Measurements from ENCODE around the gene GSG1.

The GSG1 gene

GRCh38 chr12:13125996-13126395 is 22.5 kb upstream of the GSG1 start:
- TF ChIP-seq, protein P1, sequence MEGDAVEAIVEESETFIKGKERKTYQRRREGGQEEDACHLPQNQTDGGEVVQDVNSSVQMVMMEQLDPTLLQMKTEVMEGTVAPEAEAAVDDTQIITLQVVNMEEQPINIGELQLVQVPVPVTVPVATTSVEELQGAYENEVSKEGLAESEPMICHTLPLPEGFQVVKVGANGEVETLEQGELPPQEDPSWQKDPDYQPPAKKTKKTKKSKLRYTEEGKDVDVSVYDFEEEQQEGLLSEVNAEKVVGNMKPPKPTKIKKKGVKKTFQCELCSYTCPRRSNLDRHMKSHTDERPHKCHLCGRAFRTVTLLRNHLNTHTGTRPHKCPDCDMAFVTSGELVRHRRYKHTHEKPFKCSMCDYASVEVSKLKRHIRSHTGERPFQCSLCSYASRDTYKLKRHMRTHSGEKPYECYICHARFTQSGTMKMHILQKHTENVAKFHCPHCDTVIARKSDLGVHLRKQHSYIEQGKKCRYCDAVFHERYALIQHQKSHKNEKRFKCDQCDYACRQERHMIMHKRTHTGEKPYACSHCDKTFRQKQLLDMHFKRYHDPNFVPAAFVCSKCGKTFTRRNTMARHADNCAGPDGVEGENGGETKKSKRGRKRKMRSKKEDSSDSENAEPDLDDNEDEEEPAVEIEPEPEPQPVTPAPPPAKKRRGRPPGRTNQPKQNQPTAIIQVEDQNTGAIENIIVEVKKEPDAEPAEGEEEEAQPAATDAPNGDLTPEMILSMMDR (IDR thresholded peaks at IDR 0.05; ENCODE audit: low read depth, low read length), result no peak
- Histone ChIP-seq H3K4me1 (no peaks in the 10 kb centered on the region), H3K9me3 (no peaks in the 10 kb centered on the region), H3K4me3 (ENCODE audit: low read depth, low read length) (no peak overlapping the region), H3K36me3 (no peaks in the 10 kb centered on the region), H3K27me3 (peaks cover 24% of the 10 kb centered on the region)
- no peak for DNase-seq

DNA sequence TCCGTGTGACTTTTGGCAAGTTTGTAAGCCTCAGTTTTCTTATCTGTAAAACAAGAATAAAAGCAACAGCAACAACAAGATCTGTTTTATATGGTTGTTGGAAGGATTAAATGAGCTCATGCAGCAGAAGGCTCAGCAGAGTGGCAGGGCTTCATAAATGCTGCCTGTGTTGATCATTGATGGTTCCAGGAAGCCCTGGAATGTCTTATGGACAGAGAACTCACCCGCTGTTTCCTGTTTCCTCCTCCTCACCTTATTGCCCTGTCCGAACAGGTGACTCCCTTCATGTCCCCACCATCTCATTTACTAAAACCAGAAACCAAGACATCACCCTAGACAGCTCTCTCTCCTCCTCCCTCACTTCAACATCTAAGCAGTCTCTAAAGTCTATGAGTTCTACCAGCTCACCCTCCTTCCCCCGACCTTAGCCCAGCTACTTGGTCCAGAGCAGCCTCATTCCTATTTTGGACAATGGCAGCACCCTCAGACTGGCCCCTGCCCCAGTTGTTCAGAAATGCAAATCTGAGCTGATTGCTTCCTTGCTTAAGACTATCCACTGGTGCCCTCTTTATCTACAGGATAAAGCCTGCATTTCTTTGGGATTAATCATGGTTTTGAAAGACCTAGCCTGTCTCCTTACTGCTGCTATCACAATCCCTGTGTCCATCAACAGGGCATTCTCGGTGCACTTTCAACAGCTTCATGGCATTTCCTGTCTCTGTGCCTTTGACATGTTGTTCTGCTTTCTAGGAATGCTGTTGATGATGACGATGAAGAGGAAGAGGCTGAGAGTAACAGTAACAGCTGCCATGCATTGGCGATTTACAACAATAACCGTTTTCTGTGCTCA is 21.4 kb upstream of the GSG1 start:
- TF ChIP-seq, protein P1 (IDR thresholded peaks at IDR 0.05; ENCODE audit: low read depth, low read length), result no peak
- no peaks in the 10 kb centered on the region for H3K9me3 ChIP-seq
- no peak overlapping the region for H3K4me3 ChIP-seq (ENCODE audit: low read depth, low read length)
- H3K27me3 ChIP-seq, result peaks cover 19% of the 10 kb centered on the region
- no peaks in the 10 kb centered on the region for H3K36me3 ChIP-seq
- no peaks in the 10 kb centered on the region for H3K4me1 ChIP-seq
- no peak for DNase-seq

- Histone ChIP-seq H3K4me1 (no peaks in the 10 kb centered on the region), H3K27me3 (peaks cover 6% of the 10 kb centered on the region), H3K9me3 (no peaks in the 10 kb centered on the region), H3K4me3 (ENCODE audit: low read depth, low read length) (no peak overlapping the region), H3K36me3 (no peaks in the 10 kb centered on the region)
- TF ChIP-seq, protein P1 (IDR thresholded peaks at IDR 0.05; ENCODE audit: low read depth, low read length), result no peak
- DNase-seq, result no peak
Observed at GRCh38 chr12:13121568-13121967, 18.1 kb upstream of the GSG1 start.

DNA sequence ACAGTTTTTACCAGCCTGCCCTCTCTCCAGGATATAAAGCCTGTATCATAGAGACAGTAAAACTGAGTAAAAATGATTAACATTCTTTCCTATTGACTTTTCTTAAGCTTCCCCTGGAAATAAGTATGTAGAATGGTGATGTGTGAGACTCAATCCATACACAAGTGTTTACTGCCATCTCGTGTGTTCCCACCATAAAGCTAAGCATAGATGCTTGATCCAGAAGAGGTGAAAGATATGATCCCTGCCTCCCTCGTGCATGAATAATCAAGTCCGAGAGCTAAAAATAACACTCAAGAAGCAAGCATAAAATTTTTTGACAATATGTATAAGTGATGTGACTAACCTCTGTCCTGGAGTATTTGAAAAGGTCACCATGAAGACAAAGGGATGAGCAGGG is 16.9 kb upstream of the GSG1 start:
- Histone ChIP-seq H3K4me3 (ENCODE audit: low read depth, low read length) (no peak overlapping the region), H3K4me1 (no peaks in the 10 kb centered on the region), H3K36me3 (no peaks in the 10 kb centered on the region), H3K27me3 (peaks cover 4% of the 10 kb centered on the region; the same call in 1 of the 2 replicates), H3K9me3 (no peaks in the 10 kb centered on the region)
- DNase-seq, result no peak
- TF ChIP-seq, protein P1 (IDR thresholded peaks at IDR 0.05; ENCODE audit: low read depth, low read length), result no peak

- Histone ChIP-seq H3K4me3 (ENCODE audit: low read depth, low read length) (no peak overlapping the region), H3K4me1 (no peaks in the 10 kb centered on the region), H3K27me3 (peaks cover 4% of the 10 kb centered on the region; the same call in 1 of the 2 replicates), H3K36me3 (no peaks in the 10 kb centered on the region), H3K9me3 (no peaks in the 10 kb centered on the region)
- TF ChIP-seq, protein P1 (IDR thresholded peaks at IDR 0.05; ENCODE audit: low read depth, low read length), result no peak
- DNase-seq, result no peak
Observed at GRCh38 chr12:13119826-13120225, 16.4 kb upstream of the GSG1 start.

DNA sequence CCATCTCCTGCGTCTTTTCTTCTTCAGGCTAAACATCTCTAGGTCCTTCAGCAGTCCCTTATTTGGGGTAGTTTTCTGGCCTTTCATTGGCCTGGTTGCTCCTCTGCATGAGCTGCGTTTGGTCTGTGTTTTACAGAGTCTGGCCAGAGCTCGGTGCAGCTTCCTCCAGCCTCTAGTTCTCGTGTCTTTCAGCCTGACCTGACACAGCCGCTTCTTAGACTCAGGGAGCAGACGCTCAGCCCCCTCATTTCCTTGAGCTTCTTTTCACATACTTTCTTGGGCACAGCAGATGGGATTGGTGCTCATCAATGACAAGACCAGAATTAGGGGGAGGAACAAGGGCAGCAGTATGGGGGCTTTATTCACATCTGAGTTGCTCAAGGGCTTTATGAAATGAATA is 13.6 kb upstream of the GSG1 start:
- no peaks in the 10 kb centered on the region for H3K36me3 ChIP-seq

More for the DNA sequence above, 13.6 kb upstream of the GSG1 start:
- DNase-seq, result no peak
- Histone ChIP-seq H3K9me3 (no peaks in the 10 kb centered on the region), H3K4me1 (no peaks in the 10 kb centered on the region), H3K4me3 (ENCODE audit: low read depth, low read length) (no peak overlapping the region), H3K27me3 (peaks cover 7% of the 10 kb centered on the region; the same call in 1 of the 2 replicates)
- TF ChIP-seq, protein P1 (IDR thresholded peaks at IDR 0.05; ENCODE audit: low read depth, low read length), result no peak
